ENCODE results near the gene OOSP4B.
"Not testable (repeated sequence)": the region's sequence is repeated elsewhere in the genome, so short reads cannot be mapped to it uniquely, and the experiment has no call there.

Gene OOSP4B

DNA sequence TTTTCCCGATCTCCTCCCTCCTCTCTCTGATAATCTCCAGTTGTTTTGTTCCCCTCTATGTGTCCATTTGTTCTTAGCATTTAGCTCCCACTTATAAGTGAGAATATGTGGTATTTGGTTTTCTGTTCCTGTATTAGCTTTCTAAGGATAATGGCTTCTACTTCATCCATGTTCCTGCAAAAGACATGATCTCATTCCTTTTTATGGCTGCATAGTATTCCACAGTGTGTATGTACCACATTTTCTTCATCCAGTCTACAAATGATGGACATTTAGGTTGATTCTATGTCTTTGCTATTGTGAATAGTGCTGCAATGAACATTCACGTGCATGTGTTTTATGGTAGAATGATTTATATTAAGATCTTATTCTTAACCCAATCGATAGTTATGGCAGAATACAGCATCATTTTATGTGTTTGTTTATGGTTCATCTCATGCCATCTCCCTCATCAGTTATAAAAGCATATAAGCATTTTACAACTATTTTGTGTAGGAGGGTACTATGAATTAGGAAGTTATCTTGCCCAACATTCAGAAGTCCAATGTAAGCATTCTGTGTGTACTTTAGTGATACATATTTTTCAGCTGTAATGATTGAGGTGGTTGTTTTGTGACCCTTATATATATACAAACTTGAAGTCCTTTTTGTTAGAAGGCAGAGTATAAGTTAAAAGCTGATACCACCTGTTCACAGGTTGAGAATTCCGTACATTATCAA, 42.7 kb downstream of the OOSP4B start:
- DNase-seq (ENCODE audit: low read depth) = no peak

DNA sequence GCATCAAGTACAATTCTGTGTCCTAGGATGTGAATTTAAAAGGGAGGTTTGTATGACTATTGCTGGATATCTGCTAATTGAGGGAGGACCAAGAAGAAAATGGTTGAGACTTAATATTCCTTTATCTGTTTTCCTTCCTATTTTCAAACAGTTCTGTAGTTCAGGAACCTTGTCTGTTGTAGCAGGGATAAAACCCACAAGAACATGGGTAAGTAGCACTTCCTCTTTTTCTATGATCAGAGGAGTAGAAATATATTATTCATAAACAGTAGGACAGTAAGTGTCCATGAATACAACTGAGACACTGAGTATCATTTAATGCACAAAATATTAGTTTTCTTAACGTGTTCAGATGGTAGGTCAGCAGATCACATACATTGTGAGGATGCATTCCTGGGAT, 47.1 kb downstream of the OOSP4B start:
- no peak for DNase-seq (ENCODE audit: low read depth)

- no peak for DNase-seq (ENCODE audit: low read depth)
Observed at GRCh38 chr11:60065801-60066200, 48.8 kb downstream of the OOSP4B start.

GRCh38 chr11:60069450-60069849, 52.5 kb downstream of the OOSP4B start:
- no peak for DNase-seq (ENCODE audit: low read depth)

- DNase-seq (ENCODE audit: low read depth) = not testable (repeated sequence)
Observed at GRCh38 chr11:60071644-60072043, 54.7 kb downstream of the OOSP4B start.

DNA sequence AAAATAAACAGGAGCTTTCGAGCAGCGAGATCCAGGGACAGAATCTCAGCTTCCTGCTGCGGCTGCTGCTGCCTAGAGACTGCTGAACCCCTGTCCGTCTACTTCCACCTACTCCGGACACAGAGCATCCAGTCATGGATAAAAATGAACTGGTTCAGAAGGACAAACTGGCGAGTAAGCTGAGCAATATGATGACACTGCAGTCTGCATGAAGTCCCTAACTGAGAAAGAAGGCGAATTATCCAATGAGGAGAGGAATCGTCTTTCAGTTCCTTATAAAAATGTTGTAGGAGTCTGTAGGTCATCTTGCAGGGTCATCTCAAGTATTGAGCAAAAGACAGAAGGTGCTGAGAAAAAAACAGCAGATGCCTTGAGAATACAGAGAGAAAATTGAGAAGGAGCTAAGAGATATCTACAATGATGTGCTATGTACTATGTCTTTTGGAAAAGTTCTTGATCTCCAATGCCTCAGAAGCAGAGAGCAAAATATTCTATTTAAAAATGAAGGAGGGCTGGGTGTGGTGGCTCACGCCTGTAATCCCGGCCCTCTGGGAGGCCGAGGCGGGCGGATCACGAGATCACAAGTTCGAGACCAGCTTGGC, 60.3 kb downstream of the OOSP4B start:
- DNase-seq (ENCODE audit: low read depth) = no peak

GRCh38 chr11:60077981-60078380, 61.0 kb downstream of the OOSP4B start:
- DNase-seq (ENCODE audit: low read depth) = no peak

DNA sequence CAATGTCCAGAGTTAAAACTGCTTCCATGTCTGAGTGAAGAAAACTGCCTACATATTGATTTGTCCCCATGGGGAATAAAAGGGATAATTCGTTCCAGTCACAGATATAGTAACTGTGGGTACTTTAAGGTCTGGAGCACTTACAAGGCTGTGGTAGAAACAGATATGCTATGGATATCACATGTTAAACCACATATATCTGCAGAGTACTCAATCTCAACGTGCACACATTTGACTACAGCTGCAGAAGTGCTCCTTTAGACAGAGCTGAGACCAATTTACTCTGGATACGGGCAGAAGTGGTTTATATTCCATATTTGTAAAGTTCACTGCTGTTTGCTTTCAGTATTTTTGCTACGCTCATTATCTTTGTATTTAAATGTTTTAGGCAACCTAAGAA, 61.8 kb downstream of the OOSP4B start:
- DNase-seq (ENCODE audit: low read depth) = no peak

DNA sequence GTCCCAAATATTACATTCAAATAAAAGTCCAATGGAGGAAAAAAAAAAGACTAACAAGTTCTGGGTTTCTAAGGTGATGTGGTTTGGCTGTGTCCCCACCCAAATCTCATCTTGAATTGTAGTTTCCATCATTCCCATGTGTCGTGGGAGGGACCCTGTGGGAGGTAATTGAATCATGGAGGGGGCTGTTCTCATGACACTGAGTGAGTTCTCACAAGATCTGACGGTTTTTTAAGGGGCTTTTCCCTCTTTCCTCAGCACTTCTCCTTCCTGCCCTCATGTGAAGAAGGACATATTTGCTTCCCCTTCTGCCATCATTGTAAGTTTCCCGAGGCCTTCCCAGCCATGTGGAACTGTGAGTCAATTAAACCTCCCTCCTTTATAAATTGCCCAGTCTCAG, 63.6 kb downstream of the OOSP4B start:
- DNase-seq (ENCODE audit: low read depth) = no peak
